ENCODE data around the gene KIF1A.

The KIF1A gene

DNA sequence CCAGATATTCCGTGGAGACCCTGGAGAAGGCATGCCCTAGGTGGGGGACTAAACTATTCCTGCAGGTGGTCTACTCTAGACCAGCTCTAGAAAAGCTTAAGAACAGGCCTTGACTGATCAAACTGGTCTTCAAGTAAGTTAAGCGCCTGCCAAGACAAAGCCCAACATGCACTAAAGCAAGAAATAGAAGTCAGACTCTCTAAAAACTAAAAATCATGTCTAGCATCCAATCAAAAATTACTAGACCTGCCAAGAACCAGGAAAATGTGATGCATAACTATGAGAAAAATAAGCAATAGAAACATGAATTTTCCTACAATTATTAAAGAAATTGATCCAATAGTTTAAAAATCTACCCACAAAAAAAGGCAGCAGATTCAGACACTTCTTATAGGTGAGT, 13.6 kb downstream of the KIF1A start:
- DNase-seq (ENCODE audit: insufficient read length, low spot score), result no peak
- FAIRE-seq, result no peak

DNA sequence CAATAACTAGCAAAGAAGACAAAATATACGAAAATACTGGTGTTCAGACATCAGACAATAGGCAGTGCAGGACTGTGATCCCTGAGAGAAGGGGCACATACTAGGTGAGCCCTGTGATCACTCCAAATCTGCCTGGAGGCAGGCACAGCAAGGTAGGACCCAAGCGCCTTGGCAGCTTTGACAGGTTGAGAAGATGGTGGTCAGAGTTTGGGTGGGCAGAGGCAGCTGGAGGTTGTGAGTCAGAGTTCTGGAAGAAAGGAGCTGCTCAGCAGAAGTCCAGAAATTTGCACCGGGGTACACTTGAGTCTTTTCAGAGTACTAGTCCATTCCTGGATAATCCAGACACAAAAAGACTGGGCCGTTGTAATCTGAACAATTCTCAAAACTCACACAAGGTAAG, 14.0 kb downstream of the KIF1A start:
- DNase-seq (ENCODE audit: insufficient read length, low spot score), result no peak
- no peak for FAIRE-seq

DNA sequence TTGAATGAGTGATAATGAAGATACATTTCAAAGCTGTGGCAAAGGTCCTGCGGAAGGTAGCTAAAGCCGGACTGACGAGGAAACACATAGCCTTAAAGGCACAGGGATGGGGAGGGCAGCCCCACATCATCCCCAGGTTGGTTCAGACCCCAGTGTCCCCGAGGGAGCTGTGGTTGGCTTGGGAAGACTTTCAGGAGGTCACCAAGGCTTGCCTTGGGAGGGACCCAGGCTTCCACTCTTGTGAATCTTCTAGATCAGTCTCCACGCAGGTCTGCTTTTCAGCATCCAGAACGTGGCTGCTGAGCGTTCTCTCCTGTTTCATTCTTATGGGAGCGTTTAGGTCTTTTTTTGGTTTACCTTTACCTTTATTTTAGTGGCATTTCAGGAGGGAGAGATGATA, 16.8 kb downstream of the KIF1A start:
- DNase-seq (ENCODE audit: insufficient read length, low spot score), result no peak
- no peak for FAIRE-seq

DNA sequence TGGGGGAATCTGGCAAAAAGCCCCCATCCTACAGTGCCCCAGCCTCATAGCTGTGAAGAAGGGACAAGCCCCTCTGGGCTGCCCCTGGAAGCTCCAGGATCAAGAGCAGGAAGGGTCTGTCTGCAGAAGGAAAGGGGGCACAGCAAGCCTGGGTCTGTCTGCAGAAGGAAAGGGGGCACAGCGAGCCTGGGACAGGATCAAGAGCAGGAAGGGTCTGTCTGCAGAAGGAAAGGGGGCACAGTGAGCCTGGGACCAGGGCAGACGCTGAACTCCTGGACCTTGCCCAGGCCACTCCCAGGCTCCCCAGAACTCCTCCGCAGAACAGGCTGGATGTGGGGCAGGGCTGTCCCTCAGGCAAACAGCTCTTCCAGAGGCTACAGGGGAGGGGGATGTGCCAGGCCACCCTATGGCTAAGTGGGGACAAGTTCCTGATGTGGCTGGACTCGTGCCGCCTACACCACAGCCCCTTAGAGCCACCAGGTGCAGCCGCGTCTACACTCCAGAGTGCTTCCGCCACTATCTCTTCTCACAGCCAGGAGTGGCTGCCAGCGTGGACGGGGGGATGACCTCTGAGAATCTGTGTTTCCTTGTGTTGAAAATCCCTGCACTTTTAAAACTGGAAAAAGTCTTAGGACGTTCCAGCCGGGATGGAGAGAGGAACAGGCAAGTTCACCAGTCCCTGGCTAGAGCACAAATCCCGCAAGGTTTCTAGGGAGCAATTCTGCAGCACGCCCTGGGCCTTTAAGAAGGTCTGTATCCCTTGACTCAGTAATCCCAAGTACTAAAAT, 20.8 kb downstream of the KIF1A start:
- DNase-seq (ENCODE audit: insufficient read length, low spot score), result no peak
- no peak for FAIRE-seq

DNA sequence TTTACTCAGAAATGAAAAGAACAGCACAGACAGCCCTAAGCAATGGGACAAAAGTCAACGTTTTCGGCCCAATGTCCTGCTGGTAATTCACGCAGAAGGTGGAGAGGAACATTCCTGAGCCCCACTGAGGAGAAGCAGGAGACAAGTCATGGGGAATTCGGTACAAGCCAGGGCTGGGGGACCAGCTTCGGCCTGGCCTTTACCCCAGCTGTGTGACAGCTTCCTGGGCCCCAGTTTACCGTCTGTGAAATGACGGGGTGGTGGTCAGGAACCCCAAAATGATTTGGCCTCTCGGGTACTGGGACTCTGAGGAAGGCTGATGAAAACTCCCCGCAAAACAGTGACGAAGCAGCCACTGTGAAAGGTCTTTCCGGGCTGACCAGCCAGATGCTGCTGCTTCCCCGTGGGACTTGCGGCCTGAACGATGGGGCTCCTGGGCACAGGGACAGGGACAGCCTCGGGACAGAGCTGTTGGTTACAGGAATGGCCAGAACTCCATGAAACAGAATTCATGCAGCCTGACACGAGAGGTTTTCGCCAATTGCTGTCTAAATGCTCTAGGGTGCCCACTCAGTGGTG, 21.6 kb downstream of the KIF1A start:
- FAIRE-seq, result no peak
- no peak for DNase-seq (ENCODE audit: insufficient read length, low spot score)

DNA sequence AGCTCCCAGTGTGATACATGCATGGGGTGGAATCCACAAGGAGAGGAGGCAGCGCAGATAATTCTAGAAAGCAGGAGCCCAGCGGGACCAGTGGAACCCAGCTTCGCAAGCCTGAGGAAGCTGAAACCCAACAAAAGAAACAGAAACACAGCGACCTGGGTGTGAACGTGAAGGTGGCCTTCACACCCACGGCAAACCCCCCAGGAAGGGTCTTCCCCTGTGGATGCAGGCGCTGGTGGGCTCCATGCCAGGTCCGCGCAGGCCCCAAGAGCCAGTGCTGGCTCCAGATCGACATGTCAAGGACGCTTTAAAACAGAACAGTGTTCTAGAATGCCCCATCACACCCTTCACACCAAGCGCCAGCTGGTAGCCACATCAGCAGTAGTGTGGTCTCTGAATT, 22.1 kb downstream of the KIF1A start:
- FAIRE-seq, result no peak

DNA sequence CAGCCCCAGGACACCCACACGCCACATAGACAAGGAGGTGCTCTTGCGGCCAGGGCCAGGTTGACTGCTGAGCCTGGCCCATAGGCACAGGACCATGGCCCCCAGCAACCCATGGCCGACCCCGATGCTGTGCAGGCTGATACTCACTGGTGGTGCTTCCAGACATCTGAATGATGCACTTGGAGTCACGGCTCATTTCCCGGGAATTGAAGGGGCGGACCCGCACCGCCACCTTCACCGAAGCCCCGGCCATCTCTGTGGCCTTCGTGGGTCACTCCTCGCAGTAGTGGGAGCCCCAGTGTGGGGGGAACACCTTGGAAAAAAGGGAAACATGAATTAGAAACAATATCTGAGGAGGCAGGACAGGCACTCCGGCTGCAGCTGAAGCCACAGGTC, 22.5 kb downstream of the KIF1A start:
- no peak for FAIRE-seq

More for the DNA sequence above, 22.1 kb downstream of the KIF1A start:
- no peak for DNase-seq (ENCODE audit: insufficient read length, low spot score)

DNA sequence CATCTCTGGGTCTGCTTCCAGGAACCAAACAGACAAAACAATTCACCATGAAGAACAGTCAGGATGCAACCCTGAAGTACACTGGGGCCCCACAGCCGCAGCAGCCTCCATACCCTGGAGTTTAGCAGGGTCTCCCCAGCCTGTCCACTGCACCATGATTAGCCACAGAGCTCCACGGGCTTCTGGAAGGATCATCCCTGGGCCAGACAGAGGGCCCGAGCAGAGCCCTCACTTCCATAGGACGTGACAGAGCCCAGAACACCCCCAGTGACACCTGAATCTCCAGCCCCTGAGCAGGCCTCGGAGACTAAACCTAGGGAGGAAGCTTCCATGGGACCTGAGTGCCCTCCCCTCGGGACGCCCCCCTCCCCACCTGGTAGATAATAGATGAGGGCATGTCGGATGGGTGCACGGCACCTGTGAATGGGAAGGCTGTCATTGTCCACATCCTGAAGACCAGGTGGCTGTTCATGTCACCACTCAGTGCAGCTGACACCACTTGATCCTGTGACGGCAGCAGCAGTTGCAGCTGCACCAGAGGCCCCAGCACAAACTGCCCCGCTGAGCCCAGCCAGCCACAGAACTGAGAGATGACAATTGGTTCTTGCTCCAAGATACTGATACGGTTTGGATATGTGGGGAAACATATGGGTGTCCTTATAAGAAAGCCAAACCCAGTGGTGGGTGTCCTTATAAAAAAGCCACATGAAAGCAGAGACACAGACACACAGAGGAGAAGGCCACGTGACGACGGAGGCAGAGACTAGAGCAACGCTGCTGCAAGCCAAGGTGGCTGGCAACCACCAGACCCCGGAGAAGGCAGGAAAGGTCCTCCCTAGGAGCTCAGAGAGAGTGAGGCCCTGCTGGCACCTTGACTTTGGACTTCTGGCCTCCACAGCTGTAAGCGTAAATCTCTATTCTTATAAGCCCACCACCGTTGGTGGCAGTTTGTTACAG, 23.2 kb downstream of the KIF1A start:
- DNase-seq (ENCODE audit: insufficient read length, low spot score), result no peak
- no peak for FAIRE-seq

More for the DNA sequence above, 22.5 kb downstream of the KIF1A start:
- DNase-seq (ENCODE audit: insufficient read length, low spot score), result no peak

DNA sequence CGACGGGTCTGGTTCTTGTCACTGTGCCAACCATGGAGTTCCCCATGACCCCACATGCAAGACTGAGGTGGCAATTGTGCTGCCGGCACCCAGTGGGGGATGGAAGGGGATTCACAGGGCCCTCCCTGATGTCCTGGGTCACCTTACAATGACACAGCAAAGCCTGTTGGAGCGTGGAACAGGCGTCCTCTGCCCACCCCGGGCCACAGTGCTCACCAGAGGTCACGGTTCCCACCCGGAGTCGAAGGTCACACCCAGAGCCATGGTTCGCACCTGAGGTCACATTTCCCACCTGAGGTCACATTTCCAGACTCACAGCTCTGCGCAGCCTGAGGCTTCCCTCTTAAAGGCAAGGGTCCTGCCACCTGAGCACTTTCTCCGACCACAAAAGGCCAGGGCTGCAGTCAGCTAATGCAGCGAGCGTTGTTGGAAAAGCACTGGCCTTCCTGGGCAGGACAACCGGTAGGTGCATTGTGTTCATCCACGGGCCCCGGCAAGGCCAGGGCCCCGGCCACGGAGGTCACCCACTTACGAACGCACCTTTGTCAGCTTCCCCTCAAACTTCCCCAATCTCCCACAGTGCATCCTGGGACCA, 24.0 kb downstream of the KIF1A start:
- FAIRE-seq (no peak), DNase-seq (ENCODE audit: insufficient read length, low spot score) (no peak)

DNA sequence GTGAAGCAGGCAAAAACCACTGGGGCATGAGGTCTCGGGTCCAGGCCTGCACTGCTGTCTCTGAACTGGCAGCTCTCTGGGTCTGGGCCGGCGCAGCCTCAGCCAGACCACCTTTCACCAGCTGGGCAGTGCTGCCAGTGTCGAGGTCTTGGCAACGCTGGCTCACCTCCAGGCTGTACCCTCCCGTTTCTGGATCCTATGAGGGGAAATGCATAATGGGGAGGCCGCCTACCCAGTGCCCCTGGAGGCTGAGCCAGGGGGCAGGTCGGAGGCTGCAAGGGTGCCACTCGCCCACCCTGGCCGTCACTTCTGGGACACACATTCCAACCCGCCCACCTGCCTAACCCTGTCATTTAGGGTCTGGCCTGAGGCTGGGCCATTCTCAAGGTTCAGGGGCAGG, 24.6 kb downstream of the KIF1A start:
- FAIRE-seq, result no peak
- DNase-seq (ENCODE audit: insufficient read length, low spot score), result no peak

DNA sequence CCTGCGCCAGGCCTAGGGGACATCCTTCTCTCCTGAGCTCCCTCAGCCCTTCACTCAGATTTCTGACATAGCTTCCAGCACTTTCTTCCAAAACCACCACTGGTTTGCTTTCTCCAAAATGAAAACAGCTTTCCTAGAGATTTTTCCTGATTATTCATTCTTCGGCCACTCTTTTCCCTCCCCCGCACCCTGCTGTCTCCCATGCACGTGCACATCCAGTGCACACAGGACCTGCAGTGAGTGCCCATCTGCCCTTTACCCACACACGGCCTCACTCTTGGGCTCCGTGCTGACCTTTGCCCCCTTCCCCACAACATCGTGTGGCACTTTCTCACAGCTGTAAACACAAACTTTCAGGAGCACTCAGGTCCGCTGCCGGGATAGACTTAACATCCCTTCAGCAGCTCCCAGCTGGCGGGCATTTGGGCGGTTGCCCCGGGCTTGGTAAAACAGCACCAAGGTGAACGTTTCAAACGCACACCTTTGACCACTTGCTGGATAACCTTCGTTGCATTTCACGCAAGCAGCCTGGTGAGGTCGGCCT, 25.8 kb downstream of the KIF1A start:
- FAIRE-seq, result no peak
- DNase-seq (ENCODE audit: insufficient read length, low spot score), result no peak

DNA sequence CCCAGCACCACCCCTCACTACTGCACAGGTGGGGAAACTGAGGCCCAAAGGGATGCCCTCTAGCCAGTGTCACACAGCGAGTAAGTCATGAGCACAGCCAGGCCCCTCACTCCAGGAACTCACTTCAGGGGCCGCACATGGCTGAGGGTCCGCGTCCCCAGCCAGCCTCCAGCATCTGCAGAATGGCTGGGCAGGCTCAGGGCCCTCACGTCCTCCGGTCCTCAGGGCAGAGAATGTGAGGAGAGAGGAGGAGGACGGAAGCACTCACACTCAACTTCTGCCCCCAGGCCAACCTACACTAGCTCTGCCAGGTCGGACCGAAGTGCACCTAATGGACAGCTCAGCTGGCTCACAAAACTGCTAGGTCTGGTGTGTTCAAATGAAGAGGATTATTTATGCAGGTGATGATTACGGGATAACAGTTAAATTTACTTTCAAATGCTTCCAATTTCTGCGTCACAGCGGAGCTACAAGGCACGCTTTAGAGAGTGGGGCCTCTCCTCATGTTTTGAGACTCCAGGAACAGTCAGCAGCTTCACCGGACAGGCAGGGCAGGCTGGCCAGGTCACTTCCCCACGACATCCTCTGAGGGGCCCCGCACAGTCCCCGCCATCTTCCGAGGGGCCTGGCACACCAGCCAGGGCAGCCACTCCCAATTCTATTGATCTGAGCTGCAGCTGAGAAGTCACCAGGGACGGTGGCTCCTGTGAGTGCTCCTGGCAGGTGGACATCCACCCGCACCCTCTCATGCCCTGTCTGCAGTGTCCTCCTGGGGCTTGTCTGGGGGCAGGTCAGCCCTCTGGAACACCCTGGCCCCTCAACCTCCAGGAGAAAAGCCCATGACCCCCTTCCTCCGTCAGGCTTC, 26.5 kb downstream of the KIF1A start:
- DNase-seq (ENCODE audit: insufficient read length, low spot score) (no peak), FAIRE-seq (no peak)

DNA sequence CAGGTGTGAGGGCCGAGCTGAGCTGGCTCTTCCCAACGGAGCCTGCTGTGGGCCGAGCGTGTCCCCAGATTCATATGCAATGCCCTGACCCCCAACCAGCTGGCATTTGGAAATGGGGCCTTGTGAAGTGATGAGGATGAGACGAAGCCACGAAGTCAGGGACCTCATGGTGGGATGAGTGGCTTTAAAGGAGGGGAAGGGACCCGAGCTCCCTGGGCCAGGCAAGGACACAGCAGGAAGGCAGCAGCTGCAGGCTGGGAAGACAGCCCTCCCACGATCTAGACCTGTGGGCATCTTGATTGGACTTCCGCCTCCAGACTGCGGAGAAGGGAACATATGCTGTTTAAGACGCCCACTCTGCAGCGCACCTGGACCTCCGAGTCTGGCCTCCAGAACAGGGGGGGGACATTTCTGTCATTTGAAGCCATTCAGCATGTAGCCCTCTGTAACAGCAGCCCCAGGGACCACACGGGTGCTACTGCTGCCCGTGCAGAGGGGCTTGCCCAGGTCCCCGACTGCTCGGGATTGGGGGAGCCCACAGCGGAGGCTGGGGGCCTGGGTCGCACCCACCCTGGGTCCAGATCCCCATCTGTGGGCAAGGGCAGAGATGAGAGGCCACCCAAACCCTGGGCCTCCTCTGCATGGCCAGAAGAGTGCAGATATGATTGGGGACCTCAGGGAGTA, 27.2 kb downstream of the KIF1A start:
- FAIRE-seq, result no peak

DNA sequence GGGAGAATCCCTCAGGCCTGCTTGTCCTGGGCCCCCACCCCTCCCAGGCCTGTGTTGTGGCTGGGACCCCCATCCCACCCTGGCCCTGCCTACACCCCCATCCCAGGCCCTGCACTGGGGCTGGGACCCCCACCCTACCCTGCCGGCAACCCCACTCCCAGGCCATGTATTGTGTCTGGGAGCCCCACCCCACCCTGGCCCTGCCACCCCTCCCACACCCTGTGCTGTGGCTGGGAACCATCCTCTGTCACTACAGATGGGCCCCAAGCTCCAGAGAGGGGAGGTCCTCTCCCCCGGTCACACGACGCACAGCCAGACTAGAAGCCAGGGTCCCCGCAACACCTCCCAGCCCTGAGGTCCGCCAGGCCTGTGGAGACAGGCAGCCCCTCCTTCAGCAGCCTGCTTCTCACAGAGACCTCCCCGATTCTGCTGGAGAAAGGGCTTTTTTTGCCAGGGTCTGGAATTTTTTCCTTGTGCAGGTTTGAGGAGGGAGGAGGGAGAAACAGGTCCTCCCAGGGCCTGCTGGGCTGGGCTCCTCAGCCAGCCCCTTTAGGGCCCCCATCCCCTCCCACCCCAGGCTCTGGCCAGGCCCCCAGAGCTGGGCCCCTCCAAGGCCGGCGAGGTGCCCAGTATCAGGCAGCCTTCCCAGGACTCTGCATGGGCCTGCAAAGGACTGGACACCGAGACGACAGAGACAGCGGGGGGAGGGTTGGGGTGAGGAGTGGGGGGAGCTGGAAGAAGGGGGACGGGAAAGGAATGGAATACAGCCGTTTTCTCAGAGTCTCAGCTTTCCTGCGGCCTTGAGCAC, 28.0 kb downstream of the KIF1A start:
- FAIRE-seq, result no peak

More for the DNA sequence above, 27.2 kb downstream of the KIF1A start:
- DNase-seq (ENCODE audit: insufficient read length, low spot score), result no peak

DNA sequence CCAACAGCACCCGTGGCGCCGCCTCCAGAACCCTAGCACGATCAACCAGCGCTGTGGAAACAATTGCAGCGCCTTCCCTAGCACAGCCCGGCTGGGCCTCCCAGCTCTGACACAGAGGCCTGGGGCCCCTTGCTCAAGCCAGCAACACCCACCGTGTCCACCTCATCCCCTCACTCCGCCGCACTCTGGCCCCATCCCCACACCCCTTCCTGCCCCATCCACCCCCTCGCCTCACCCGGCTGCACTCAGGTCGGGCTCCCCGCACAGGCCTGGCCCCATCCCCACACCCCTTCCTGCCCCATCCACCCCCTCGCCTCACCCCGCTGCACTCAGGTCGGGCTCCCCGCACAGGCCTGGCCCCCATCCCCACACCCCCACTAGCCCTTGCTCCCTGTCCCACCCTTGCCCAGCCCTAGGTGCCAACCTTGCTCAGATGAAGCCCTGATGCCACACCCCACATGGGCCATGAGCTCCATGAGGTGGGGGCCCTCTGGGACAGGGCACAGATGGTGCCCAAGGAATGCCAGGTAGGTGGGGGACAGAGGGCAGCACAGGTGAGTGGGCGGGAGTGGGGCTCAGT, 28.7 kb downstream of the KIF1A start:
- no peak for FAIRE-seq
- no peak for DNase-seq (ENCODE audit: insufficient read length, low spot score)

More for the DNA sequence above, 28.0 kb downstream of the KIF1A start:
- no peak for DNase-seq (ENCODE audit: insufficient read length, low spot score)

DNA sequence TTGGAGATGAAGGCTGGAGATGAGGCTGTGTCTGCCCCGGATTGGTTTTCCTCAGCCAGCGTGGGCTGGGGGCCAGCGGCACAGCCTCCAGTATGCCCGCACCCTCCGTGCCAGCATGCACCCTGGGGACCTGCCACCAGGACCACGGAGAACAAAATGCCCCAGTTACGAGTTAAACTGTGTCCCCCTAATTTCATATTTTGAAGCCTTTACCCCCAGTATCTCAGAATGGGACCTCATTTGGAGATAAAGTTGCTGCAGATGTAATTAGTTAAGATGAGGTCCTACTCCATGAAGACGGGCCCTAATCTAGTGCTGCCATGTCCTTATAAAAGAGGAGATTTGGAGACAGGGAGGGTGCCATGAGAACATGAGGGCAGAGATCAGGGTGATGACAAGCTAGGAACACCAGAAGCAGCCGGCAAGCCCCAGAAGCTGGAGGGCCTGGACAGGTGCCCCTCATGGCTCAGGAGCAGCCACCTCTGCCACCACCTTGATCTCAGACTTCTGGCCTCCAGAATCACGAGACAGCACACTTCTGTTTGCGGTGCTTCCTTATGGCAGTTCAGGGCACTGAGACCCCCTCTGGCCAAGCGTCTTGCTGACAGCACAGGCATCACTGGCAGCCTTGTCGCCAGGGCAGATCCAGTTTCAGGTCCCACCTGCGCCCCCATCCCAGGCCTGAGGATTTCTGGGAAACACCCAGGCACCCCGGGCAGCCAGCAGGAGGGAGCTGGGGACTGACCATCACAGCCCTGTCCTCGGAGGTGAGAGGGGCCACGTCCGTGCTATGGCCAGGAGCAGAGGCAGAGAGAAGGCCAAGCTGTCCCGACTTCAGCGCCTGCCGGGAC, 29.4 kb downstream of the KIF1A start:
- no peak for DNase-seq (ENCODE audit: insufficient read length, low spot score)
- no peak for FAIRE-seq

Measured in GM19239 (cell line).